ENCODE data around the gene SHH. TPM values are rescaled to one million over a fixed set of nuclear protein-coding genes. Genes with fewer than 3 reads are reported as not detected.

Gene SHH
- polyA plus RNA-seq, 1 donor from 2014 or later: 1.5 TPM

DNA sequence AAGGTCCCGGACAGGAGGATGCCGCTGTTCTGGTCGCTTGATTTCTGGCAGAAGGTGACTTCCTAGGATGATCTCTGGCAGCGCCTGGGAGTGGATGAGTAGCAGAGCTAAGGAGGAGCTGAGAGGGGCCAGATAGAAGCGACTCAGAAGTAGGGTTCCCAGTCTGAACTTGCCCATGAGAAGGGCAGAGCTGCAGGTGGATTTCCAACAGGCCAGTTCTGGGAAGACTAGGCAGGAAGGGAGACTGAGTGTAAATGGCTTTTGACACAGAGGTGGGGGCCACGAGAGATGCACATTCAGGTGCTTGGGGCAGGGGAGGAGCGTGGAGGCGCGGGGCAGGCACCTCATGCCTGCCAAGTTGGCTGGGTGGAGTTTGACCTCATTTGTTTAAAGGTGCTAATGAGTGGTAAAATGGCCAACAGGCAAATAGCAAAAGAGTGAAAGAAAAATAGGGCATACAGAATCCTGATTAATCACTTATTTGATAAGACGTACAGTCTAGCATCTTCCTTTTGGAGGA, 58.8 kb downstream of the SHH start:
- no peak for TF ChIP-seq EZH2 (IDR thresholded peaks at IDR 0.05; ENCODE audit: borderline replicate concordance, insufficient read depth, low read length, poor library complexity, severe bottlenecking)
- no peak for TF ChIP-seq SMC3 (conservative IDR thresholded peaks at IDR 0.05; ENCODE audit: poor library complexity)
- TF ChIP-seq MXI1 (conservative IDR thresholded peaks at IDR 0.05; ENCODE audit: poor library complexity, severe bottlenecking): no peak
- no peak for TF ChIP-seq EP300 (conservative IDR thresholded peaks at IDR 0.05; ENCODE audit: poor library complexity, severe bottlenecking)
- TF ChIP-seq, protein P1, sequence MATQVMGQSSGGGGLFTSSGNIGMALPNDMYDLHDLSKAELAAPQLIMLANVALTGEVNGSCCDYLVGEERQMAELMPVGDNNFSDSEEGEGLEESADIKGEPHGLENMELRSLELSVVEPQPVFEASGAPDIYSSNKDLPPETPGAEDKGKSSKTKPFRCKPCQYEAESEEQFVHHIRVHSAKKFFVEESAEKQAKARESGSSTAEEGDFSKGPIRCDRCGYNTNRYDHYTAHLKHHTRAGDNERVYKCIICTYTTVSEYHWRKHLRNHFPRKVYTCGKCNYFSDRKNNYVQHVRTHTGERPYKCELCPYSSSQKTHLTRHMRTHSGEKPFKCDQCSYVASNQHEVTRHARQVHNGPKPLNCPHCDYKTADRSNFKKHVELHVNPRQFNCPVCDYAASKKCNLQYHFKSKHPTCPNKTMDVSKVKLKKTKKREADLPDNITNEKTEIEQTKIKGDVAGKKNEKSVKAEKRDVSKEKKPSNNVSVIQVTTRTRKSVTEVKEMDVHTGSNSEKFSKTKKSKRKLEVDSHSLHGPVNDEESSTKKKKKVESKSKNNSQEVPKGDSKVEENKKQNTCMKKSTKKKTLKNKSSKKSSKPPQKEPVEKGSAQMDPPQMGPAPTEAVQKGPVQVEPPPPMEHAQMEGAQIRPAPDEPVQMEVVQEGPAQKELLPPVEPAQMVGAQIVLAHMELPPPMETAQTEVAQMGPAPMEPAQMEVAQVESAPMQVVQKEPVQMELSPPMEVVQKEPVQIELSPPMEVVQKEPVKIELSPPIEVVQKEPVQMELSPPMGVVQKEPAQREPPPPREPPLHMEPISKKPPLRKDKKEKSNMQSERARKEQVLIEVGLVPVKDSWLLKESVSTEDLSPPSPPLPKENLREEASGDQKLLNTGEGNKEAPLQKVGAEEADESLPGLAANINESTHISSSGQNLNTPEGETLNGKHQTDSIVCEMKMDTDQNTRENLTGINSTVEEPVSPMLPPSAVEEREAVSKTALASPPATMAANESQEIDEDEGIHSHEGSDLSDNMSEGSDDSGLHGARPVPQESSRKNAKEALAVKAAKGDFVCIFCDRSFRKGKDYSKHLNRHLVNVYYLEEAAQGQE (IDR thresholded peaks at IDR 0.05; ENCODE audit: borderline replicate concordance): no peak
- TF ChIP-seq, protein P2, sequence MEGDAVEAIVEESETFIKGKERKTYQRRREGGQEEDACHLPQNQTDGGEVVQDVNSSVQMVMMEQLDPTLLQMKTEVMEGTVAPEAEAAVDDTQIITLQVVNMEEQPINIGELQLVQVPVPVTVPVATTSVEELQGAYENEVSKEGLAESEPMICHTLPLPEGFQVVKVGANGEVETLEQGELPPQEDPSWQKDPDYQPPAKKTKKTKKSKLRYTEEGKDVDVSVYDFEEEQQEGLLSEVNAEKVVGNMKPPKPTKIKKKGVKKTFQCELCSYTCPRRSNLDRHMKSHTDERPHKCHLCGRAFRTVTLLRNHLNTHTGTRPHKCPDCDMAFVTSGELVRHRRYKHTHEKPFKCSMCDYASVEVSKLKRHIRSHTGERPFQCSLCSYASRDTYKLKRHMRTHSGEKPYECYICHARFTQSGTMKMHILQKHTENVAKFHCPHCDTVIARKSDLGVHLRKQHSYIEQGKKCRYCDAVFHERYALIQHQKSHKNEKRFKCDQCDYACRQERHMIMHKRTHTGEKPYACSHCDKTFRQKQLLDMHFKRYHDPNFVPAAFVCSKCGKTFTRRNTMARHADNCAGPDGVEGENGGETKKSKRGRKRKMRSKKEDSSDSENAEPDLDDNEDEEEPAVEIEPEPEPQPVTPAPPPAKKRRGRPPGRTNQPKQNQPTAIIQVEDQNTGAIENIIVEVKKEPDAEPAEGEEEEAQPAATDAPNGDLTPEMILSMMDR (IDR thresholded peaks at IDR 0.05; ENCODE audit: poor library complexity, severe bottlenecking): no peak
- no peak for TF ChIP-seq TAF1 (IDR thresholded peaks at IDR 0.05; ENCODE audit: low read depth)
- no peak for TF ChIP-seq POLR2AphosphoS5 (IDR thresholded peaks at IDR 0.05)
- no peak for TF ChIP-seq RAD21 (conservative IDR thresholded peaks at IDR 0.05)
- Histone ChIP-seq H3K9me3 (ENCODE audit: low read length) (no peaks in the 10 kb centered on the region), H3K4me3 (ENCODE audit: low read length) (no peak overlapping the region), H3K27ac (ENCODE audit: low read length) (no peak overlapping the region), H3F3A (ENCODE audit: insufficient read depth, low read length, poor library complexity, severe bottlenecking) (no peaks in the 10 kb centered on the region), H4K20me1 (ENCODE audit: insufficient read depth) (no peaks in the 10 kb centered on the region), H3K9me2 (ENCODE audit: insufficient read depth, low read length) (no peaks in the 10 kb centered on the region), H3K36me3 (ENCODE audit: insufficient read depth, low read length) (no peaks in the 10 kb centered on the region), H3K79me2 (replicated peaks; ENCODE audit: insufficient read depth, low read length) (peaks cover 68% of the 10 kb centered on the region), H3K27me3 (ENCODE audit: insufficient read depth, low read depth, low read length) (no peaks in the 10 kb centered on the region), H3K4me2 (ENCODE audit: low read length) (no peak overlapping the region), H3K9ac (ENCODE audit: low read length) (no peak overlapping the region), H2AFZ (ENCODE audit: low read depth, low read length) (no peak overlapping the region)

DNA sequence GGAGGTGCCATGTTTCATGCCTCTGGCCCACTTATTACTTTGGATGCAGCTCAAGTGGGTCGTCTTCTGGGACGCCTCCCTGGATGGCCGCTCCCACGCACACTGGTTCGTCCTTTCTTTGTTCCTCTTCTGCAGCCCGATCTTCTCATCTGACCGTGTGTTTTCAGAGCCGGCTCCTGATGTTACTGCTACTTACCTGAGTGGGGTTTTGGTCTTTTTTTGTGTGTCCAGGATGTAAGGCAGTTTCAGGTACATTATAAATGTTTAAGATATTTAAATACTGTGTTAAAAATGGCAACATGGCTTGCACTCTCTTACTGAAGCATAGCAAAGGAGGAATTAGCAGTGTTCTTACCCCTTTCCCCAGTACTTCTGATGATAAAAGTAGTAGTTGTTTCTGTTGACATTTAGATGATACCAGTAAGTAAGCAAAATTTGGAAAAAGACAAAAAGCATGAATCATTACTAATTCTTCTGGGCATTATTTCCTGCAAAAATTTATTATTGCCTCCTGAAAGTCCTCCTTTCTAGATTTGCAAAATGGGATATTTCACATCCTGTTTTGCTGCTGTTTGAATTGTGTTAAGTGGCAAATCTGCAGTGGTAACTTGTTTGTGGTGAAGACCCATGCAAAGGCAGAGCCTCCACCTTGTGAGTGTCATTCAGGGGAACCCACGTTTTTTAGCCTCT, 59.4 kb downstream of the SHH start:
- Histone ChIP-seq H3K4me2 (ENCODE audit: low read length) (no peak overlapping the region), H3K79me2 (replicated peaks; ENCODE audit: insufficient read depth, low read length) (peaks cover 70% of the 10 kb centered on the region)
- TF ChIP-seq EZH2 (IDR thresholded peaks at IDR 0.05; ENCODE audit: borderline replicate concordance, insufficient read depth, low read length, poor library complexity, severe bottlenecking): no peak
- TF ChIP-seq, protein P2 (IDR thresholded peaks at IDR 0.05; ENCODE audit: poor library complexity, severe bottlenecking): no peak
- no peak for TF ChIP-seq POLR2AphosphoS5 (IDR thresholded peaks at IDR 0.05)
- TF ChIP-seq RAD21 (conservative IDR thresholded peaks at IDR 0.05): no peak
- no peak for TF ChIP-seq SMC3 (conservative IDR thresholded peaks at IDR 0.05; ENCODE audit: poor library complexity)
- TF ChIP-seq MXI1 (conservative IDR thresholded peaks at IDR 0.05; ENCODE audit: poor library complexity, severe bottlenecking): no peak
- TF ChIP-seq, protein P1 (IDR thresholded peaks at IDR 0.05; ENCODE audit: borderline replicate concordance): no peak
- TF ChIP-seq EP300 (conservative IDR thresholded peaks at IDR 0.05; ENCODE audit: poor library complexity, severe bottlenecking): no peak
- no peak for TF ChIP-seq TAF1 (IDR thresholded peaks at IDR 0.05; ENCODE audit: low read depth)

More for the DNA sequence above, 59.4 kb downstream of the SHH start:
- H3K27ac ChIP-seq (ENCODE audit: low read length): no peak overlapping the region
- no peaks in the 10 kb centered on the region for H4K20me1 ChIP-seq (ENCODE audit: insufficient read depth)
- H3K27me3 ChIP-seq (ENCODE audit: insufficient read depth, low read depth, low read length): no peaks in the 10 kb centered on the region
- no peaks in the 10 kb centered on the region for H3K9me3 ChIP-seq (ENCODE audit: low read length)
- H3K36me3 ChIP-seq (ENCODE audit: insufficient read depth, low read length): no peaks in the 10 kb centered on the region
- no peak overlapping the region for H3K9ac ChIP-seq (ENCODE audit: low read length)
- no peaks in the 10 kb centered on the region for H3K9me2 ChIP-seq (ENCODE audit: insufficient read depth, low read length)
- no peaks in the 10 kb centered on the region for H3F3A ChIP-seq (ENCODE audit: insufficient read depth, low read length, poor library complexity, severe bottlenecking)
- H3K4me3 ChIP-seq (ENCODE audit: low read length): no peak overlapping the region
- no peak overlapping the region for H2AFZ ChIP-seq (ENCODE audit: low read depth, low read length)
